K562 (cell line): ENCODE data around the gene RGS12. TPM values are rescaled to one million over a fixed set of nuclear protein-coding genes. Genes with fewer than 3 reads are reported as not detected.

Experiments
- ATAC-seq: fragments of 200-7000 bp; cut with Tn5 transposase; 3 replicates; pipeline ENCODE4 v1.9.1; 2020; ENCODE audit warnings: moderate library complexity
- BruUV-seq: library from RNA; stranded (reverse); fragments of 400-500 nt; replicated peaks from 2 replicates; lab custom pipeline; 2021; lab: Mats Ljungman, UMichigan
- CTCF ChIA-PET: fragments of 300-600 bp; formaldehyde crosslinking; extraction: SDS; loops from one replicate; lab custom pipeline; 2021; ENCODE audit warnings: low intra/inter-chr PET ratio; lab: Yijun Ruan, JAX
- POLR2A ChIA-PET: fragments of 300-600, 350-650 bp; sonication (Branson Sonifier 250); formaldehyde crosslinking; extraction: SDS; loops from one replicate; lab custom pipeline; 2021; ENCODE audit warnings: antibody characterized with exemption, inconsistent platforms; lab: Yijun Ruan, JAX
- DNase-seq, 4 experiments: peaks; one replicate each; pipeline versions ENCODE4 v3.0.0 to v3.0.0-alpha.2; 2011 to 2018; ENCODE audit warnings: low spot score in 3 of 4, mixed read lengths in 3 of 4; ENCODE audit errors: extremely low read depth in 1 of 4
- FAIRE-seq: peaks from 2 replicates; lab custom pipeline; 2011; peaks lifted over from hg19 to GRCh38; lab: Jason Lieb, UNC
- H2AFZ ChIP-seq: 2 replicates; pipeline ENCODE4 v1.6.0; 2011; ENCODE audit warnings: low read depth, low read length, control low read depth, inconsistent platforms
- H3K27ac ChIP-seq: fragments of 200-600 bp; 3 replicates; pipeline ENCODE4 v1.8.0; 2011; ENCODE audit warnings: low read depth, mild to moderate bottlenecking, control low read depth, inconsistent platforms, low read length, moderate library complexity, mixed read lengths; ENCODE audit errors: extremely low read depth
- H3K27me3 ChIP-seq, 2 experiments: fragments of 300-600 bp in 1 of 2; 2 replicates in 1 of 2; 3 replicates in 1 of 2; pipeline versions ENCODE4 v1.6.0 to v1.8.0; 2011; ENCODE audit warnings: inconsistent platforms in 2 of 2, low read length in 2 of 2, mild to moderate bottlenecking in 1 of 2, mixed read lengths in 1 of 2, moderate library complexity in 1 of 2; ENCODE audit not compliant: control insufficient read depth in 2 of 2, insufficient read depth in 2 of 2
- H3K36me3 ChIP-seq: fragments of 300-600 bp; 3 replicates; pipeline ENCODE4 v1.8.0; 2011; ENCODE audit warnings: mild to moderate bottlenecking, low read length, inconsistent platforms; ENCODE audit not compliant: control insufficient read depth, insufficient read depth
- H3K4me1 ChIP-seq, 2 experiments: fragments of 200-600 bp in 1 of 2; replicated peaks in 1 of 2; 2 replicates in 1 of 2; 3 replicates in 1 of 2; pipeline versions ENCODE4 v1.5.1 to v1.8.0; 2011; ENCODE audit warnings: inconsistent platforms in 2 of 2, low read length in 2 of 2, mild to moderate bottlenecking in 1 of 2, mixed read lengths in 1 of 2, moderate library complexity in 1 of 2; ENCODE audit not compliant: control insufficient read depth in 2 of 2, insufficient read depth in 2 of 2
- H3K4me2 ChIP-seq: 2 replicates; pipeline ENCODE4 v1.6.1; 2011; ENCODE audit warnings: low read length, control low read depth, inconsistent platforms, mixed read lengths; ENCODE audit not compliant: insufficient read depth
- H3K4me3 ChIP-seq: fragments of 200-600 bp; sonication (generic), shearing (Covaris generic); 2 replicates; pipeline ENCODE4 v1.5.1; 2016; ENCODE audit warnings: control low read depth, inconsistent platforms
- H3K79me2 ChIP-seq: fragments of 200-600 bp; 3 replicates; pipeline ENCODE4 v1.8.0; 2011; ENCODE audit warnings: low read length, inconsistent platforms; ENCODE audit not compliant: control insufficient read depth, insufficient read depth
- H3K9ac ChIP-seq, 2 experiments: 2 replicates each; pipeline versions ENCODE4 v1.6.0 to v1.6.1; 2011; ENCODE audit warnings: low read depth in 2 of 2, low read length in 2 of 2, control low read depth in 1 of 2, inconsistent platforms in 1 of 2, mild to moderate bottlenecking in 1 of 2, mixed read lengths in 1 of 2; ENCODE audit not compliant: insufficient read depth in 1 of 2
- H3K9me1 ChIP-seq: one replicate; pipeline ENCODE4 v1.6.0; 2011; ENCODE audit warnings: inconsistent platforms, mild to moderate bottlenecking, low read length, moderate library complexity; ENCODE audit not compliant: control insufficient read depth, insufficient read depth
- H3K9me3 ChIP-seq: replicated peaks from 2 replicates; pipeline ENCODE4 v1.5.1; 2011; ENCODE audit warnings: low read depth, low read length, inconsistent platforms; ENCODE audit not compliant: control insufficient read depth, insufficient read depth
- H4K20me1 ChIP-seq: replicated peaks from 2 replicates; pipeline ENCODE4 v1.6.1; 2011; ENCODE audit warnings: low read length, inconsistent platforms, mixed read lengths; ENCODE audit not compliant: control insufficient read depth, insufficient read depth
- CXXC5 ChIP-seq: fragments of 250-450 bp; sonication (Bioruptor Pico); IDR thresholded peaks from 2 replicates; pipeline ENCODE4 v1.8.0; 2022; ENCODE audit warnings: inconsistent platforms, mild to moderate bottlenecking, moderate library complexity
- JUND ChIP-seq, 2 experiments: IDR thresholded peaks; 2 replicates in 1 of 2; 3 replicates in 1 of 2; pipeline ENCODE4 v1.6.1; 2011; ENCODE audit warnings: borderline replicate concordance in 2 of 2, low read depth in 2 of 2, low read length in 2 of 2, improper control_type of control experiment in 1 of 2, missing biosample characterization in 1 of 2, missing genetic modification characterization in 1 of 2, missing genetic modification reagents in 1 of 2
- KLF6 ChIP-seq: fragments of 250-450 bp; sonication (Bioruptor Pico); IDR thresholded peaks from 2 replicates; pipeline ENCODE4 v1.4.0; 2020; ENCODE audit warnings: mild to moderate bottlenecking, moderate library complexity, borderline replicate concordance
- RFX5 ChIP-seq: IDR thresholded peaks from 2 replicates; pipeline ENCODE4 v1.6.1; 2011; ENCODE audit warnings: low read depth, mild to moderate bottlenecking, improper control_type of control experiment, low read length
- WGBS: fragments of 100-300 bp; shearing (Covaris generic); methylation state at CpG from one replicate; pipeline ENCODE4 v1.1.6; 2016; ENCODE audit warnings: low coverage, mixed read lengths; ENCODE audit not compliant: insufficient coverage; ENCODE audit errors: missing lambda C conversion rate; 5-methylcytosine and 5-hydroxymethylcytosine counted together
- in situ Hi-C: fragments of 300-500 bp; cut with MboI; formaldehyde crosslinking; loops from 4 replicates; pipeline ENCODE4 v1.15.0; 2018; ENCODE audit warnings: inconsistent platforms, mixed read lengths
- intact Hi-C: fragments of 100-400 bp; cut with micrococcal nuclease; formaldehyde crosslinking; loops from 2 replicates; pipeline ENCODE4 v1.14.2; 2022
- polyA plus RNA-seq, 8 experiments: library from polyadenylated mRNA; depleted of rRNA in 4 of 8; stranded (reverse) in 5 of 8; unstranded in 3 of 8; fragments of >200 nt; fragmentation: Nextera tagmentation in 2 of 8; fragmentation: Illumina TruSeq in 1 of 8; extraction: Ambion mirVana in 2 of 8; extraction: Trizol in 1 of 8; gene quantifications; 2 replicates each; pipeline versions ENCODE4 v1.2.1 to v1.2.3, GENCODE V29; 2011 to 2014; ENCODE audit warnings: inconsistent platforms in 1 of 8, missing spikeins in 1 of 8
- total RNA-seq, 7 experiments: library from RNA; depleted of rRNA in 6 of 7; stranded (reverse); fragments of >200 nt in 6 of 7; fragmentation: Illumina TruSeq in 2 of 7; extraction: Trizol in 2 of 7; gene quantifications; 2 replicates each; pipeline versions ENCODE4 v1.2.1 to v1.2.3, GENCODE V29; 2011 to 2021; ENCODE audit warnings: low replicate concordance in 1 of 7
- TF ChIP-seq, protein P1 (sequence below): fragments of 250-450 bp; sonication (Bioruptor Pico); IDR thresholded peaks from 2 replicates; pipeline ENCODE4 v1.8.0; 2022; ENCODE audit warnings: inconsistent platforms, mild to moderate bottlenecking, moderate library complexity, borderline replicate concordance

Gene RGS12
- total and polyA plus RNA-seq, 9 of the 15 experiments (the other 6 are each of a cell fraction or from before 2014, with no cell fraction given), result 0.30 to 8.8 (median 5.5) TPM

DNA sequence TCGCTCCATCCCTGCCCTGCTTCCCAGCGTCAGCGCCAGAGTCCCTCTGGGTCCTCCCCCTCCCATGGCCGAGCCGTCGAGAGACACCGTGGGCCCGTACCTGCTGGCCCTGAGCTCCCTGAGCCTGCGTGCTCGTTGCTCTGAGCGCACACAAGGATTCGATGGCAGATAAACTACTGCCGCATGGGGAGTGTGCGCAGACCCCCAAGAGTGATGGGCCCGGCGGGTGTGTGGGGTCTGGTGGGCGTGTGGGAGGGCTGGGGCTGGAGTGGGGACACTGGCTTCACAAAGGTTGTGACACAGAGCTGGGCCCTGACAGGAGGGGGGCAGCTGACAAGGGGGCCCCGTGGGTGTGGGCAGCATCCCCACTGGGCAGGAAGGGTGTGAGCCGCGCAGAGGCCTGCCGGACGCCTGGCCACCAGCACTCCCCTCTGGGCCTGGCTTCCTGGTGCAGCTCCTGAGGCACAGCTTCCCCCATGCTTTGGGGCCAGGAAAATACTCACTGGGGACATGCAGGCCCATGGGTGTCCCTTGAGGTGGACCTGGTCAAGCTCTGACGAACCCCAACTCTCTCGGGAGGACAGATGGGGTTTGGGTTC lies 4.8 kb upstream of the RGS12 start:
- FAIRE-seq, result no peak
- in situ Hi-C loops (no loop called here), intact Hi-C loops (no loop called here)
- Histone ChIP-seq H3K9me1 (no peaks in the 10 kb centered on the region), H3K79me2 (no peaks in the 10 kb centered on the region), H3K4me3 (no peak overlapping the region), H3K9ac (no peak overlapping the region), H3K27ac (no peak overlapping the region), H3K9me3 (no peaks in the 10 kb centered on the region), H2AFZ (no peak overlapping the region), H3K4me1 (peaks cover 0 to 30% of the 10 kb centered on the region in 2 experiments; a peak in 2 of 5 replicates), H3K4me2 (no peak overlapping the region), H4K20me1 (no peaks in the 10 kb centered on the region; the same call in none of the 2 replicates), H3K27me3 (peaks cover 66 to 87% of the 10 kb centered on the region in 2 experiments), H3K36me3 (no peaks in the 10 kb centered on the region)
- no peak for DNase-seq
- BruUV-seq, result no TSS peak
- ChIA-PET POLR2A (interaction anchor here (0.6 kb wide), 1 partner anchor 45 kb away, joined by 3 read pairs; no protein-coding TSS in a partner anchor), CTCF (no interaction called here)
- ATAC-seq, result no peak
- WGBS, result 9% methylated on average over 20 of the region's 24 CpGs
- TF ChIP-seq, protein P1, sequence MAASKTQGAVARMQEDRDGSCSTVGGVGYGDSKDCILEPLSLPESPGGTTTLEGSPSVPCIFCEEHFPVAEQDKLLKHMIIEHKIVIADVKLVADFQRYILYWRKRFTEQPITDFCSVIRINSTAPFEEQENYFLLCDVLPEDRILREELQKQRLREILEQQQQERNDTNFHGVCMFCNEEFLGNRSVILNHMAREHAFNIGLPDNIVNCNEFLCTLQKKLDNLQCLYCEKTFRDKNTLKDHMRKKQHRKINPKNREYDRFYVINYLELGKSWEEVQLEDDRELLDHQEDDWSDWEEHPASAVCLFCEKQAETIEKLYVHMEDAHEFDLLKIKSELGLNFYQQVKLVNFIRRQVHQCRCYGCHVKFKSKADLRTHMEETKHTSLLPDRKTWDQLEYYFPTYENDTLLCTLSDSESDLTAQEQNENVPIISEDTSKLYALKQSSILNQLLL (CRISPR knock-in tag), result no peak
- TF ChIP-seq CXXC5 (CRISPR knock-in tag) (no peak), RFX5 (no peak), JUND (IDR thresholded peaks at IDR 0.05; ENCODE audit: borderline replicate concordance, low read depth, low read length) (no peak), JUND (tag; IDR thresholded peaks at IDR 0.05; ENCODE audit: borderline replicate concordance, low read depth, low read length) (no peak), KLF6 (CRISPR knock-in tag) (no peak)
